Measurements from ENCODE around the gene RNF6.

- TF ChIP-seq ZNF274 (IDR thresholded peaks at IDR 0.05; ENCODE audit: low read depth, low read length) (no peak), SUZ12 (IDR thresholded peaks at IDR 0.05; ENCODE audit: extremely low read depth, insufficient read depth, insufficient read length) (no peak)
Measured at GRCh38 chr13:26219726-26220125, 2.4 kb downstream of the RNF6 start.
